Panc1 (cell line): Measurements from ENCODE around the gene DNAJC22. TPM values are rescaled to one million over a fixed set of nuclear protein-coding genes. Genes with fewer than 3 reads are reported as not detected.

Source experiments
- ATAC-seq: fragments of 200-7000 bp; cut with Tn5 transposase; 2 replicates; pipeline ENCODE4 v1.9.1; 2020; ENCODE audit warnings: mild to moderate bottlenecking, moderate library complexity
- BruUV-seq: library from RNA; stranded (reverse); fragments of 400-500 nt; replicated peaks from 2 replicates; lab custom pipeline; 2021; lab: Mats Ljungman, UMichigan
- CTCF ChIA-PET: fragments of 300-600 bp; sonication (Branson Sonifier 250); formaldehyde crosslinking; loops from one replicate; lab custom pipeline; 2022; ENCODE audit warnings: antibody characterized with exemption; lab: Charles Lee
- POLR2A ChIA-PET: fragments of 300-600 bp; sonication (Branson Sonifier 250); formaldehyde crosslinking; loops from one replicate; lab custom pipeline; 2022; ENCODE audit warnings: antibody characterized with exemption; lab: Charles Lee
- DNase-seq: peaks from one replicate; pipeline ENCODE4 v3.0.0-alpha.2; 2010; ENCODE audit warnings: low read depth, low spot score
- H3K27ac ChIP-seq: 2 replicates; pipeline ENCODE4 v1.5.1; 2011; ENCODE audit warnings: mild to moderate bottlenecking, low read length, inconsistent platforms
- H3K27me3 ChIP-seq: fragments of 200-500 bp; sonication (Bioruptor generic); 2 replicates; pipeline ENCODE4 v1.6.0; 2014; ENCODE audit warnings: low read length, inconsistent platforms; ENCODE audit not compliant: control insufficient read depth, insufficient read depth
- H3K36me3 ChIP-seq: fragments of 200-500 bp; sonication (Bioruptor generic); 2 replicates; pipeline ENCODE4 v1.5.1; 2014; ENCODE audit warnings: inconsistent platforms, mild to moderate bottlenecking, low read length, moderate library complexity; ENCODE audit not compliant: control insufficient read depth, insufficient read depth
- H3K4me1 ChIP-seq: 2 replicates; pipeline ENCODE4 v1.5.1; 2011; ENCODE audit warnings: inconsistent platforms, mild to moderate bottlenecking, low read length, moderate library complexity; ENCODE audit not compliant: control insufficient read depth, insufficient read depth
- H3K4me3 ChIP-seq, 2 experiments: 2 replicates each; pipeline ENCODE4 v1.5.1; 2011 to 2012; ENCODE audit warnings: low read depth in 2 of 2, low read length in 2 of 2, mild to moderate bottlenecking in 2 of 2, inconsistent platforms in 1 of 2, moderate library complexity in 1 of 2
- H3K9me3 ChIP-seq: fragments of 200-500 bp; sonication (Bioruptor generic); 2 replicates; pipeline ENCODE4 v1.5.1; 2014; ENCODE audit warnings: low read depth, mild to moderate bottlenecking, inconsistent platforms, low read length, moderate library complexity; ENCODE audit not compliant: control insufficient read depth, insufficient read depth
- CTCF ChIP-seq: fragments of 450-650 bp; IDR thresholded peaks from 2 replicates; pipeline ENCODE4 v1.5.1; 2017; ENCODE audit warnings: mild to moderate bottlenecking
- SIN3A ChIP-seq: IDR thresholded peaks from 2 replicates; pipeline ENCODE4 v1.6.1; 2012; ENCODE audit warnings: low read depth, mild to moderate bottlenecking, low read length, moderate library complexity, borderline replicate concordance; ENCODE audit not compliant: insufficient read depth
- in situ Hi-C: cut with HindIII; loops from 2 replicates; pipeline ENCODE4 v1.10.0; 2016; ENCODE audit warnings: low sequenced_read_pairs, low pct_unique_long_range_greater_than_20kb
- intact Hi-C: fragments of 100-400 bp; cut with micrococcal nuclease; formaldehyde crosslinking; loops from one replicate; pipeline ENCODE4 v1.10.0; 2022; ENCODE audit not compliant: unreplicated experiment
- total RNA-seq: library from RNA; stranded (reverse); gene quantifications from one replicate; pipeline ENCODE4 v1.2.1, GENCODE V29; 2021; ENCODE audit not compliant: unreplicated experiment
- TF ChIP-seq, protein P1 (sequence below), 2 experiments: IDR thresholded peaks; 2 replicates each; pipeline ENCODE4 v1.6.1; 2011 to 2012; ENCODE audit warnings: low read depth in 2 of 2, control low read depth in 1 of 2, low read length in 1 of 2, mild to moderate bottlenecking in 1 of 2, moderate library complexity in 1 of 2; ENCODE audit not compliant: insufficient read depth in 1 of 2

DNAJC22 gene
- total RNA-seq, 1 experiment from 2014 or later = 1.9 TPM

- ChIA-PET CTCF (interaction anchor here (0.5 to 3.1 kb wide), 11 partner anchors 9 to 163 kb away, joined by 3 to 92 read pairs (median 4); partner anchors contain the start of gene C1QL4), POLR2A (interaction anchor here (0.7 kb wide), 1 partner anchor 197 kb away, joined by 3 read pairs; no protein-coding TSS in a partner anchor)
- Histone ChIP-seq H3K4me3 (no peak overlapping the region), H3K36me3 (no peaks in the 10 kb centered on the region), H3K27ac (no peak overlapping the region), H3K9me3 (no peaks in the 10 kb centered on the region), H3K4me1 (peaks cover 5% of the 10 kb centered on the region), H3K27me3 (no peaks in the 10 kb centered on the region)
- in situ Hi-C loops = loop anchor here (25.0 kb wide), 1 partner anchor 155 kb away; no protein-coding TSS in a partner anchor
- intact Hi-C loops = no loop called here
- no TSS peak for BruUV-seq
- no peak for DNase-seq
- TF ChIP-seq SIN3A (no peak), CTCF (peak; percentile 72)
- TF ChIP-seq, protein P1, sequence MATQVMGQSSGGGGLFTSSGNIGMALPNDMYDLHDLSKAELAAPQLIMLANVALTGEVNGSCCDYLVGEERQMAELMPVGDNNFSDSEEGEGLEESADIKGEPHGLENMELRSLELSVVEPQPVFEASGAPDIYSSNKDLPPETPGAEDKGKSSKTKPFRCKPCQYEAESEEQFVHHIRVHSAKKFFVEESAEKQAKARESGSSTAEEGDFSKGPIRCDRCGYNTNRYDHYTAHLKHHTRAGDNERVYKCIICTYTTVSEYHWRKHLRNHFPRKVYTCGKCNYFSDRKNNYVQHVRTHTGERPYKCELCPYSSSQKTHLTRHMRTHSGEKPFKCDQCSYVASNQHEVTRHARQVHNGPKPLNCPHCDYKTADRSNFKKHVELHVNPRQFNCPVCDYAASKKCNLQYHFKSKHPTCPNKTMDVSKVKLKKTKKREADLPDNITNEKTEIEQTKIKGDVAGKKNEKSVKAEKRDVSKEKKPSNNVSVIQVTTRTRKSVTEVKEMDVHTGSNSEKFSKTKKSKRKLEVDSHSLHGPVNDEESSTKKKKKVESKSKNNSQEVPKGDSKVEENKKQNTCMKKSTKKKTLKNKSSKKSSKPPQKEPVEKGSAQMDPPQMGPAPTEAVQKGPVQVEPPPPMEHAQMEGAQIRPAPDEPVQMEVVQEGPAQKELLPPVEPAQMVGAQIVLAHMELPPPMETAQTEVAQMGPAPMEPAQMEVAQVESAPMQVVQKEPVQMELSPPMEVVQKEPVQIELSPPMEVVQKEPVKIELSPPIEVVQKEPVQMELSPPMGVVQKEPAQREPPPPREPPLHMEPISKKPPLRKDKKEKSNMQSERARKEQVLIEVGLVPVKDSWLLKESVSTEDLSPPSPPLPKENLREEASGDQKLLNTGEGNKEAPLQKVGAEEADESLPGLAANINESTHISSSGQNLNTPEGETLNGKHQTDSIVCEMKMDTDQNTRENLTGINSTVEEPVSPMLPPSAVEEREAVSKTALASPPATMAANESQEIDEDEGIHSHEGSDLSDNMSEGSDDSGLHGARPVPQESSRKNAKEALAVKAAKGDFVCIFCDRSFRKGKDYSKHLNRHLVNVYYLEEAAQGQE (IDR thresholded peaks at IDR 0.05; ENCODE audit: insufficient read depth in 1 of 2, low read depth in 2 of 2, low read length in 1 of 2) = no peak
- no peak for ATAC-seq
These were observed 10.5 kb downstream of the DNAJC22 start for GRCh38 chr12:49357103-49357678.

DNA sequence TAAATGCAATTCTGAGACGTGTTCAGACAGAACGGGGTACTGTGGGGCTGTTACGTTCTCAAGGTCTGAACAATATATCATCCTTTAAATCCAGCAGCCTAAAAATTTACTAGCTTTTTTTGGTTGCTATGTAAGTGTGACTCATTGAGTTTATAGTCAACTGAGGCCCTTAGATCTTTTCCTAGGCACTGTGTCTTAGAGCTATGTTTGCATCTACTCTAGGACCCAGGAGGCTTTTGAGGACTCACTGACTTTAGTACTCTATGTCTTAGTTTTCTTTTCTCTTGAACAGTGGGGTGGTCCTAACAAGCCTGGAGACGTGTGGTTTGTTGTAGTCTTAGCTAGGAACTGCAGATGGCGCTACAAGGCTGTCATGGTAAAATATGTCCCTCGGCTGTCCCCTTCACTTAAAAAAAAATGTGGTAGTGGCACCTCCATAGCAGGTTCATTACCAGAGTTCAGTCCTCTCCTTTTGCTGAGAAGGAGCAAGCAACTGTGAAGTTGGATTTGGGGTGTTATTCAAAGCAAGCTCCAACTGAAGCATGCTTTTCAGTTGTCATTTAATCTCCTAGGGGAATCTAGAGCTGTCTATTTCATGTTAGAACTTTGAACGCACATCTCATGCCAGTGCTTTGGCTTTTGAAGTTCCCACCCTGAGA is 11.9 kb downstream of the DNAJC22 start:
- intact Hi-C loops = loop anchor here (1.0 kb wide), 1 partner anchor 156 kb away; no protein-coding TSS in a partner anchor
- Histone ChIP-seq H3K27ac (no peak overlapping the region), H3K4me1 (peaks cover 5% of the 10 kb centered on the region), H3K27me3 (no peaks in the 10 kb centered on the region), H3K9me3 (no peaks in the 10 kb centered on the region), H3K4me3 (no peak overlapping the region), H3K36me3 (no peaks in the 10 kb centered on the region)
- DNase-seq = no peak
- in situ Hi-C loops = loop anchor here (25.0 kb wide), 1 partner anchor 154 kb away; no protein-coding TSS in a partner anchor
- POLR2A ChIA-PET = interaction anchor here (0.6 to 0.7 kb wide), 6 partner anchors 27 to 1126 kb away, joined by 3 to 9 read pairs (median 5); no protein-coding TSS in a partner anchor
- no TSS peak for BruUV-seq
- CTCF ChIA-PET = interaction anchor here (0.5 to 3.1 kb wide), 17 partner anchors 8 to 352 kb away, joined by 3 to 92 read pairs (median 6); partner anchors contain the start of genes C1QL4 and SPATS2
- TF ChIP-seq, protein P1 (IDR thresholded peaks at IDR 0.05; ENCODE audit: insufficient read depth in 1 of 2, low read depth in 2 of 2, low read length in 1 of 2) = no peak
- TF ChIP-seq CTCF = peak; percentile 89
- no peak for TF ChIP-seq SIN3A
- ATAC-seq = peak; percentile 95
